HL-60/S4 (cell line): ENCODE measurements around the gene CFAP58.

Source experiments
- in situ Hi-C: fragments of 300-500 bp; cut with MboI; formaldehyde crosslinking; loops from 2 replicates; pipeline ENCODE4 v1.14.3; 2022; ENCODE audit warnings: low sequenced_read_pairs

Gene CFAP58

DNA sequence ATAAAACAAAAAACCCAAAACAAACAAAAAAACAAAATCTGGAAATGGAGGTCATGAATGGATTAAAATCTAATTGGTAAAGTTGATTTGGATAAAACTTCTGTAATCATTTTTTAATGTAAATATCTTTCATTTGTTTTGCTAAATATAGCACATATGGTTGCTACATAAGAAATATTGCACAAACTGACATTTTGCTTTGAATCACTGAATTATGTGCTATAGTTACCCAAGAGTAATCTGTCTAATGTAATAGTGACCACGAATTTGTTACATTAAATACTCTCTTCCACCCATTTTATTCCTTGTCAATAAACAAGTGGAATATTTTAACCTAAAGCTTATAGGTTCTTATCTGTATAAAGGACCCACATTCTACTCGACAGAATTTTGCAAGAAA is 6.2 kb downstream of the CFAP58 start:
- in situ Hi-C loops, result no loop called here

DNA sequence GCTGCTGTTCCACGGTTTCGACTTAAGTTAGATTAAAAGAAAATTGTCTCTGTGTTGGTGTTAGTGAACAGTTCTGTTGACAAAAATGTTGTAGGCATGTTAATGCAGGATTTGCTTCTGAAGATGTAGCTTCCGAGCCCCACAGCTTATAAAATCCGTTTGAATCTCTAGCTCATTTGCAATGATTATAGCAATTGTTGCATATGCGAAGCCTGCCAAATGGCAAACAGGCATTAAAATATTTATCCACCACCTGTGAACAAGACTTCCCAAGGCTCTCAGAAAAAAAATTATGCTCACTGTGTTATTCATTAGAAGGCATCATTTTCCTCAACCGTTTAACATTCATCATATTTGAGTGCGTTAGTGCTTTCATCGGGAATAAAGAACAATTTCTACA is 14.3 kb downstream of the CFAP58 start:
- in situ Hi-C loops, result no loop called here

DNA sequence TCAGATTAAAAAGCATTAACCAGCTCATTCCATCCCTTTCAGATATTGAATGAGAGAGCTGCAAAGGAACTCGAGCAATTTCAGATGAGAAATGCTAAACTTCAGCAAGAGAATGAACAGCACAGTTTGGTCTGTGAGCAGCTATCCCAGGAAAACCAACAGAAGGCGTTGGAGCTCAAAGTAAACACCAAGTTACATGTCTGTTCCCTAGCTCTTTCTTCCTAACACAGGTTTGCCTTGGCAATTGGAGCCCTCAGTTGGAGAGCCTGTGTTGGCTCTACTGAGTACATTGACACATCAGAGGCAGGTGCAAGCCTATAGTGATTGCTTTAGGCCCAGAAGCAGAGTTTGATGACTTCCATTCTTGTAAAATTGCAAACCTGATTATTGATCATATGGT is 14.7 kb downstream of the CFAP58 start:
- in situ Hi-C loops, result no loop called here

DNA sequence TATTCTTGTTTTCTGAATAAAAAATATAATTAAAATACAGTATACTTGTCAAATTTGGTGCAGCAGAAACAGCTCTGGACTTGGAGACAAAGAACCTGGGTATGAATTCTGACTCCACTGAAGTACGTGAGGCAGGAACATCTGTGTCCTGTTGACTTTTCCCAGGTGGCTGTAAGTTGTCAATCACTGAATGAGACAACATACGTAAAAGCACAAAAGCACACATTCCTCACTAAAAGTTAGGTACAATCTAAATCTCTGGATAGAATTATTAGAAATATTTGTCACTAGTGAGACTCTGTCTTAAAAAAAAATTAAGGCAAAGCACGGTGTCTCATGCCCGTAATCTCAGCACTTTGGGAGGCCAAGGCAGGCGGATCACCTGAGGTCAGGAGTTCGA is 18.1 kb downstream of the CFAP58 start:
- in situ Hi-C loops, result no loop called here

DNA sequence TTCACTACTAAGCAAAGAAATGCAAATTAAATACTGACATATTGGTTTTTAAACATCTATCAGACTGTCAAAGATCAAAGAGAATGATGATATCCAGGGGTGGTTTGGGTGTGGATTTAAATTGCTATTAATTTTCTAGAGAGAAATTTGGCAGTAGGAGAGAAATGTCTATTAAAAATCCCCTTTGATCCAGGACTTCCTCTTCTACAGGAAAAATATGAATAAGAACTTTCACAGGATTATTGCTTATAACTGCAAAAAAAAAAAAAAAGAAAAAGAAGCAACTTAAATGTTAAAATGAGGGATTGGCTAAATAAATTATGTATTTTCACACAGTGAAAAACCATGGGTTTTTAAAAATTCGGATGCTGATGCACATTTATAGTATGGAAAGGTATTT is 21.0 kb downstream of the CFAP58 start:
- in situ Hi-C loops, result no loop called here

DNA sequence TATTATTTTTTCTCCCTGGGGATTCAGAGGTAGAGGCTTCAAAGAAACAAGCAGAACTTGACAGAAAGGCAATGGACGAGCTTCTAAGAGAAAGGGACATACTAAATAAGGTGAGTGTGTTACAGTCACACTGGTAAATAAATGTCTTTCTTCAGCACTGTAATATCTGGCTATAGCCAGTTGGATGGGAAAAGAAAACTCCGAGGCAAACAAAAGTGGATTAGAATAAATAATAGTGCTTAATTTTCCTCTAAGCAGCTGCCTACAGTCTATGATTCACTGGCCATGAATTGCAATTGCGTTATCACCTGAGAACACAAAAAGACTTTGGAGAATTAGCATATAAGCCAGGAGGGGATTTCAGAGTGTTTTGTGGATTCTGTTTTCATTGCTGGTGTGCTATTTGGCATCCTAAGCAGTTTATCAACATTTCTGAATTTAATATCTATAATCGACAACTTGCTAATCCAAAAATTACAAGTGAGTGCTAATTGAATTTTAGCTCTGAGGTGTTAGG is 23.2 kb downstream of the CFAP58 start:
- in situ Hi-C loops, result no loop called here

DNA sequence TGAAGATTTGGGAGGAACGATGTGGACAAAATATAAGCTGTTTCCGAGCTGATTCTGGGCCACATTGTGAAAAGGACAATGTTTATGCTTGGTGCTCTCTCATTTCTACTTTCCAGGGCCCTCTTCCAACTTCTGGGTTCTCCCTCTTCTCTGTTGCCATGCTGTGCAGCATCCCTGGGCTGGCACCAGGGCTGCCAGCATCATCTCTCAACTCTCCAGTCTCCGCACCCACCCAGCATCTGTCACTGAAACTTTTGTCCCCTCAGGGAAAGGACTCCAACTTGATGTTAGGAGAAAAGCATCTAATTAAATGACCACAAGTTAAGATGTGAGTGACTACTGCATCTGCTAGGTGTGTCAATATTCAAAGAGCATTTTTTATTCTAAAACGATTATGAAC is 26.7 kb downstream of the CFAP58 start:
- in situ Hi-C loops, result no loop called here

DNA sequence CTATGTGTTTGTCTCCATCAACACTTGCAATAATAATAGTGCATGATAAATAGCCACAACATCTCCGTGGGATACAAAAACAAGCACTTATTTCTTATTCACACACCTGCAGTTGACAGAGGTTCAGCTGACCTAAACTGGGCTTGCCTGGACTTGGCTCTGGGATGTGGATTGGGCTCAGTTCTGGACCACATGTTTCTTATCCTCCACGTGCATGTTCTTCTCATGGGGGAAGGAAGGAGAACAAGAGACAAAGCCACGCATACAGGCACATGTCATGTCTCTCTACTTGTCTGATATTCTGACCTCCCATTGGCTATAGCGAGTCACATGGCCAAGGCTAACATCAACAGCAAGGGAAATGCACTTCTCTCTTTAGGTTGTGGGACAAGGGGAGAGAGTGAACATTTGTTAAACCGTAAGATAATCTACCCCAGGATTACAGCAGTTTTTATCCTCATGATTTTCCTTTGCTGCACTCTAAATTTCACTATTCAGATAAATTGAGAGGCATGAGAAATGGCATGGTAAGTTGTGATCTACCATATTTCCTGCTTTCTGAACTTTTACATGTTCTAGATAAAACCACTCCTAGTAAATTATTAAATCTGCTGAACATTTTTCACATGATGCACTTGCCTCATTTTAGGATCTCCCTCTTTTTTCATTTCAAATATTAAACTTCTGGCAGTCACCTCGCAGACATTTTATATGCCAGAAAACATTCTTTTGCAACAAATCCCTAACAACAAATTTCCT is 33.7 kb downstream of the CFAP58 start:
- in situ Hi-C loops, result no loop called here

DNA sequence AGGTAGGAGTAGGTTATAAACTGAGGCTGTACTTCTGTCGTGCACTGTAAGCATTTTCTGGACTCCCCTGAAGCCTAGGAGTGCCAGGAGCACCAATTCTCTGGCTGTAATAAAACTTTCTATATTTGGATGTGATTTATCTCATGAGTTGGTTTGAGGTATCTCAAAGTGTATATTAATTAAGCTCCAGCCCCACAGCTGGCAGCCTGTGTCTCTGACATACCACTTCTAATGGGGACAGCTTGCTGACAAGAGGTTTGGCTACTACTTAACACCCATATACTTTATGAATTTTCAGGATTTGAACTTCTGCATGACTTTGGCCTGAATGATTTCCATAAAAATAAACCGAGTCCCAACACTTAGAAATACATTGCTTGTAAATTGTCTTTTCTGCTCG is 35.2 kb downstream of the CFAP58 start:
- in situ Hi-C loops, result no loop called here

DNA sequence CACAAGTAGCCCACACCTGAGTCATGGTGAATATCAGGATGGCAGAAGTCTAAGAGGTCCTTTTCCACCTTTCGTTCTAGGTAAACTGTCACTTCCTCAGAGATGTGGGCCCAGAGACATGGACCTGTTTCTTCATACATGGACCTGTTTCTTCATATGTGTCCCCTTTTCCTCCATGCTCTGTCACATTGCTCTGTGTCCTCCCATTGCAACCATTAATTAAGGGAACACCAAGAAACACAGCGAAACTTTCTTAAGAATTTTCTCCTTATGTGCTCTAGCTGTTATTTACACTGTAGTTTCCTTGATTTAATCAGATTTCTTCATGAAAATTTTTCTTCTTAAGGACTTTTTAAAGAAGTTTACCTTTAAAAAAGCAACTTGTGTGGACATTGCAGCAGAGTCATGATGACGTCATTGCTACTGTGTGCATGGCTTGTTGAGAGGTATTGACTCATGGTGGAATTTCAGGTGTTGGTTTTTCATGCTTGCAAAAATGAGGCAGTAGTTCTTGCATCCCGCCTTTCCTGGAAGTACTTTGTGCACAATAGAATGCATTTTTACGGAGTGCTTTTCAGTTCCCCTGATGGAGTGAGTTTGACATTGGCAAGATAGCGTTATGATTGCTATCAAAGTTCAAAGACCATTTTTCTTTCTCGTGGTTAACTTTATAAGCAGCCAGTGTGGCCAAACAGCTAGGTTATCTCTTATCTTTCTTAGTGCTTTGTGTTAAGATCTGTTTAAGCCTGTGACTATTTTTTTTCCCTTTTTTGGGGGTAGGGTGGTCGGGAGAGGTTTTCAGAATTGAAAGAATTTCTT is 37.7 kb downstream of the CFAP58 start:
- in situ Hi-C loops, result no loop called here

DNA sequence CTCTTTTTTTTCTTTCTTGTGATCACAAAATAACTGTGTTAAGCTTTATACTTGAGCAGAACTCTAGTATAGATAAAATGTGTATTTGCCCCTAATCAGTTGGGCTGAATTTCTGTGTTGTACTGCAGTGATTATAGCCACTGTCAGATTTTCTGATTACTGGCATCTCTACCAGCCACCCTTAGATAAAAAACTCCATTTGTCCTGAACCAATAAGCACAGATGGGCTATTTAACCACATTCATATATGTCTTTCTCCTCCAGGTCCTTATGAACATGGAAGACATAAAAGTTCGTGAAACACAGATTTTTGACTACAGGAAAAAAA is 38.3 kb downstream of the CFAP58 start:
- in situ Hi-C loops, result no loop called here

DNA sequence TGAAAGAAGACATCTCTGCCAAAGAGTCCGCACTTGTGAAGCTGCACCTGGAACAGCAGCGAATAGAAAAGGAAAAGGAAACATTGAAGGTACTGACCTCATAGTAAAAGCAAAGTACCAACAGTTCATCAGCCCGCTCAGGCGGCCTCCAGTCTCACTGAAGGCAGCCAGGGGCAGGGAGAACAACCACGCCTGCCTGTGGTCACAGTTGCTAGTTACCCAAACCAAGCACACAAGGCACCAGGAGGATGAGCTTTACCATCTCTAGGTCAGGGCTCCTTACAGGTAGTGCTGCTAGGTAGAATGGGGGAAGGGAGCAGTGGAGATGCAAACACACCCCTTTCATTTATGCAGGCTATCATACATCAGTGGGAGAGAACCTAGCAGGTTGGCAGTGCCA is 39.8 kb downstream of the CFAP58 start:
- in situ Hi-C loops, result no loop called here

DNA sequence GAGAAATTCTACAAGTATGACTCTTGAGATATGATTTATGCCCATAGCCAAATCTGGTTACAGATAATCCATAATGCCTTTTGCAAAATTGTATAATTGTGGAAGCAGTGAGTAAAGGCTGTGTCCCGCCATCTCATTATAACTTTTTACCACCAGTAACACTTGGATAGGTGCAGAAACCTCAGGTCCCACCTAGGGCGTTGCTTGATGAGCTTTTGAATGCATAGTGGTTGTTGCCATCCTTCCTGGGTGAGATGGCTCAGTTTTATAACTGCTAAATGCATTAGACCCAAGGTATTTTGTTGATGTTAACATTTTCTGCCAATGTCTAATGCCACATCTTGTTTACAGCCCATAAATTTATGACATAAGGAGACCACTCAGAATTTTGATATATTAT is 42.9 kb downstream of the CFAP58 start:
- in situ Hi-C loops, result no loop called here

DNA sequence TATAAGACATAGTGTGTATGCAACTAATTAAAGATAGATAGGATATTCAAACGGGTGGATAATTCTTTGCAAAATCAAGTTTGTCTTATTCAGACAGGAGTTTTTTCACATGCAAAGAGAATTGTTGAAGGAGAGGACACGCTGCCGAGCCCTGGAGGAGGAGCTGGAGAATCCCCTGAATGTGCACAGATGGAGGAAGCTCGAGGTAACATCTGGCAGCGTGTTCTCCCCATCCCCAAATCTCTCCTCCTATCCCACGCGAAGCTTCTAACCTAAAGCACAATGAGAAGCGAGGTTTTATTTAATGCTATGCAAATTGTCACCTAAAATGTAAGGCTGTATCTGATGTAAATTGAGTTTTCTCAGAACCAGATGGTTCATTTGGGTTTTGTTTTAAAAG is 50.0 kb downstream of the CFAP58 start:
- in situ Hi-C loops, result no loop called here

DNA sequence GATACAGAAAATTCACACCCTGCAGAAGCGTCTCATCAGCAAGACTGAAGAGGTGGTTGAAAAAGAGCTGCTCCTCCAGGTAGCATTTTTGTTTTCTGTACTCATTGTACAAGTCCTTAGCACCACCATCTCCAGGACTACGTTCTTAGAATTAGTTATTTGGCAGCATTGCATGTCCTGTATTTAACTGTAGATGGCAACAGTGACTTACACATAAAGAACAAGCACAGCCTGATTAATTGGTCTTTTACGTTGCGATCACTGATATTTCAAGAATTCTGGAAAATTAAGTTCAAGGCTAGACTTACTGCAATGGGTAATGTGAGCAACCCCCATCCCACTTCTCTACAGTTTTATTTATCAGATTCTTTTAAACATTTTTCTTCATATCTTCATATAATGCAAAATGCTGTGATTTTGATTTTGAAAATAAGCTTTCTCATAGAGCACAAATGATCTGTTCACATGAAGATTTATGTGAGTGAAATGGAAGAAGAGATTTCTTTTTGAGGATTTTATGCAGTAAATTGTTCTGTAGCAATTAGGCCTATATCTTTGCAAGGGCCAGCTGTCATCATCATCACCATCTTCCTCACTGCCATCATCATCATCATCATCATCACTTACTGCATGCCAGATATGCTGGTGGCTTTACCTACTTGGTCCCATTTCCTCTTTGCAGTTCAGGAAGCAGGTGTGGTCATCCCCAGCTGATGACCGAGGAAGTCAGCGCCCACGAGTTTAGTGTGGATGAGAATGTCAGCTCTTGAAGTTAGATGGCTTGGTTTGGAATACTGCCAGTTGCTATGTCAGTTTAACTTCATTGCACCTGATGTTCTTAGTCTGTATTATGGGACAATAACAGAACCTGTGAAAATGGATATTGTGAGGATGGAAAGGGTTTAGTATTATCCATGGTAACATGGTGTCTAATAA is 53.4 kb downstream of the CFAP58 start:
- in situ Hi-C loops, result no loop called here

DNA sequence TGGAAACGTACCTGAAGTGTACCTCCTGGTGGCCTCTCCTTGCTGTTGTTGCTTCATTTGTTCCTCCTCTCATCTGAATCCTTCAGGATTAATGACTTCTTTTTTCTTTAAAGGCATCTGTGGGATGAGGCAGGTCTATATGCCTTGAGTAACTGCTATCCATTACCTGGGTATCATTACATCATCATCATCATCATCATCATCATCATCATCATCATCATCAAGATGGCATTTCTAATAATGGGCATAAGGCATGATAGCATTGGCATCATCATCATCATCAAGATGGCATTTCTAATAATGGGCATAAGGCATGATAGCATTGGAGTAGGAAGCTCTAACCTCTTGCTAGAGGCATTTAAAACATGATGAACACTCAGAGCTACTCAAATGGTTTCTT is 59.9 kb downstream of the CFAP58 start:
- in situ Hi-C loops, result no loop called here

DNA sequence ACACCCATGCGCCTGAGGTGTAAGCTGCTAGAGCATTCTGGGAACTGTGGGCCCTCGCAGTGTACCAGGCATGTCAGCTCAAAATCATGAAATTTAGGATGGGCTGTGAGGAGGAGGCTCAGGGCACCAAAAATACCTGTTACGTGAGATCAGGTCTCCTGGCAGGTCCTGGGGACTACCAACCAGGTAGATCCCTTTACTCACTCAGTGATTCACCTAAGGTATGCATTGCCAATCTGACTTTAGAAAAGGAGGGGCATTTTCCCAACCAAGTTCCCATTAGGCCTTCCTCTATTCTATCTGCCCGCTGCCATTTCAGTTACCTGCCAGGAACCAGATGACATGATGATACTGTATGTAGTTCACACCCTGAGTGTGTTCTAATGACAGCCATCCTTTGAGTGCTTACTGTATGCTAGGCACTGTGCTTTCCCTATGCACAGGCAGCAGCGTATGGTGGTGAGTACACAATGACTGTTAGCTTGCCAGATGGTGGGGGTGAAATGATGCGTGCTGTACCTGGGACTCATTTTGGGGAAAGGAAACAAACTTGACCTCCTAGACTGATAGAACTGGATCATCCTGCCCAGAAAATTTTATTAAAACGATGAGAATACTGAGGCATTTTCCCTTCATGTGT is 62.0 kb downstream of the CFAP58 start:
- in situ Hi-C loops, result no loop called here

DNA sequence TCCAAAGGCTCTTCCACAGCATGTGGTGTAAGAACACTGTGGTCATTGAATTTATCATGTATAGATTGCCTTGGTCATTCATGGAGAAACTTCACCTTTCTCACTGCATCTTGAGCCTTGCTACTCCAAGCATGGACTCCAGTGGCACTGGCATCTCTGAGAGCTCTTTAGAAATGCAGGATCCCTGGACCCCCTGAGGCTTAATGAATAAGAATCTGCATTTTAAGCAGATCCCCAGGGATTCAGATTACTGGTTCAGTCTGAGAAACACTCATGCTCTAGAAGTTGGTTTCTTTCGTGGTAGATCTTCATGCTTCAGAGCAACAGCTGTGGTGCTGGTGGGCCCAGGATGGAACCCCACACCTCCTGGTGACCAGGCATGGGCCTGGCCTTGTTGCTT is 63.2 kb downstream of the CFAP58 start:
- in situ Hi-C loops, result no loop called here

DNA sequence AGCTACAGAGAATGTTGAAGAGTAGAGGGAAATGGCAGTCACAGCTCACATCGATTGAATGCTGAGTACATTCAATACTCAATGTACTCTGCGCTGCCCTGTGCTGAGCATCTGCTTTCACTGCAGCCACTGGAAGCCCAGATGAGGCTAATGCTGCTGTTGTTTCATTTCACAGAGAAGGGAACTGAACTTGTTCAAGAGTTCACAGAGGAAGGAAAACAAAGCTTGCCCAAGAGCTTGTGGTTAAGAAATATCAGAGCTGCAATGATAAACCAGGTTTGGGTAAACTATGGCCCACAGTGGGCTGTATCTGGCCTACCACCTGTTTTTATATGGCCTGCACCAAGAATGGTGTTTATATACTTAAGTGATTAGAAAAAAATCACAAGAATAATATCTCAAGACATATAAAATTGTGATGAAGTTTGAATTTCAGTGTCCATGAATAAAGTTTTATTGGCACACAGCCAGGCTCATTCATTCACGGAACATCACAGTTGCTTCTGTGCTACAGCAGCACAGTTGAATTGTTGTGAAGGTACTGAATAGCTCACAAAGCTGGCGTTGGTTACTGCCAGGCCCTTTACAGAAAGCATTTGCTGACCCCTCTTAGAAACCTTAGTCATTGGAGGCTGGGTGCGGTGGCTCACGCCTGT is 64.1 kb downstream of the CFAP58 start:
- in situ Hi-C loops, result no loop called here

DNA sequence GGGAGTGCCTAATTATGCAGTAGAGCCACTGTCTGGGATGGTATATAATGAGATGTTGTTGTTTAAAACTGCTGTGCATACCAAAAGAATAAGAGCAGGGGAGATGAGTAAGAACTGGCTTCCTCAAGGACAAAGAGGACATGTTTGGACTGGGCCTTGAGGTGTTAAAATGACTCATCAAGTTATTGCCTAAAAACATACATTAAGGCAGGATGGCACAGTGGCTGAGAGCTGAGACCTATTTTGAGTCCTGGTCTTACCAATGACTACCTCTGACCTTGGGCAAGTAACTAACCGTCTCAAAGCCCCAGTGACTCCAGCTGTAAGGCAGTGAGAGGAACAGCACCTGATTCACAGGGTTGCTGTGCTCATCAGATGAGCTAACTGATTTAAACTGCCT is 71.1 kb downstream of the CFAP58 start:
- in situ Hi-C loops, result no loop called here
